HG03571 (cell line): Measurements from ENCODE around the gene LPP.

Experiments
- ATAC-seq: cut with Tn5 transposase; IDR thresholded peaks from one replicate; pipeline ENCODE4 v1.9.1; 2021; ENCODE audit not compliant: unreplicated experiment

Gene LPP

DNA sequence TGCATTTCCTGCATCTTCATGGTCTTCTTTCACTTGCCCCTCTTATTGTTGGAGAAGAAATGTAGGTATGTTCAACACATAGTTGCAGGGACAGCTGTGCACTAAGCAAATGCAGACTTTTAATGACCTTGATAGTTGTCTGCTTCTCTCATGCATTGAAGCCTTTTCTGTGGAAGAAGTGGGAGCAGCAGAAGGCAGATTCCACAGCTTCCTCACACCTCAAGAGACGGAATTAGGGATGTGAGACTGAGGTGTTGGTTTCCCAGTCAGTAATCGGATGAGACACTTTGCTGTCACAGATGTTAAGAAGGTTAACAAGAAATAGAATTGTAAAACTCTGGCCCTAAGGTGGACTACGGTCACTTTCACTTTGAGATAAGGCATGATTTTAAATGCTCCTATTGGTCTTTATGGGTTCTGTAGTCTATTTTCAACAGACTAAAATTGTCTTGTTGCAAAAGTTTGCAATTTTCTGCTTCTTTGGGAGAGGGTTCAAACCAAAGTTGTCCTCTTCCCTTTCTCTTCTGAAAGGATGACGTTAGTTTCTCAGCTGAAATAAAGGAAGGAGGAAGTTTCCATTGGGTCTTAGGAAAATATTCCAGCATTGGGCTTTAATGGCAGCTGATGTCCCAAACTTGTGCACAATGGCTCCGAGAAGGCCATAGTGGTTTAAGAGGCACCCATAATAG, 117.4 kb downstream of the LPP start:
- no peak for ATAC-seq

DNA sequence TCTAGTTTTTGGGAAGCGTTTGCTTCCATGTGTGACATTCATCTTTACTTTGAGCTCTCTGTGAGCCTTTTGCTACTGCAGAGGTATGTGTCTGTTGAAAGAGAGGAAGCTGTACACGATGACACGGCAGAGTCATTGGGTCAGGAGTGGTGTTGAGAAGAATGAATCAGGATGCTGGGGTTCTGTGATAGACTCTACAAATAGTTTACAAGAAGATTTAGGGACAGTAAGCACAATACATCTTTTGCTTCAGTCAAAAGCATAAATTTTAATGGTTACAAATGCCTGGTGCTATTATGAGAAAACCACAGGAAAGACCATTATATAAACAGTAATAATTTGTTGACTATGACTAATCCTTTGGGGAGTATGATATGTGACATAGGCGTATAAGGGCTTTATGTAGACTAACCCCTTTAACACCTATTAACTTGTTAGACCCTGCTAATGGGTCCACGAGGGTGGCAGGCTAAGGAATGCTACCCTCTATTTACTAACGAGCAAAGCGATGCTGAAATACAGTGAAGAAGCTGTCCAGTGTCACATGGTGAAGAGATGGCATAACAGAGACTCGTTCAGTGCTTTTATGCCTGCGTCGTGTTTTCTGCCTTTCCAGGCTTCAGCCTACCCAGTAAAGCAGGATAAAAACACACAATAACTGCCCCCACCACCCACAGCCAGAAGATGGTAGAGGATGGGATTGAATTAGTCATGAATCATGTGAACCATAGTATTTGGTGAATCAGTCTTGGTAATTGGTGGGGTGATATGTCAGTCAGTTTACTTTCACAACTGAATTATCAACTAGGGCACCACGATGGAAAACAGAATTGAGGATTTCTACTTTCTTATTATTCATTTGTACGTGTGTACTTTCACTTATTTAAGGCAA, 118.8 kb downstream of the LPP start:
- ATAC-seq: no peak

- ATAC-seq: no peak
Measured at GRCh38 chr3:188274249-188274915, 120.4 kb downstream of the LPP start.

- ATAC-seq: no peak
Measured at GRCh38 chr3:188276375-188276774, 122.4 kb downstream of the LPP start.

DNA sequence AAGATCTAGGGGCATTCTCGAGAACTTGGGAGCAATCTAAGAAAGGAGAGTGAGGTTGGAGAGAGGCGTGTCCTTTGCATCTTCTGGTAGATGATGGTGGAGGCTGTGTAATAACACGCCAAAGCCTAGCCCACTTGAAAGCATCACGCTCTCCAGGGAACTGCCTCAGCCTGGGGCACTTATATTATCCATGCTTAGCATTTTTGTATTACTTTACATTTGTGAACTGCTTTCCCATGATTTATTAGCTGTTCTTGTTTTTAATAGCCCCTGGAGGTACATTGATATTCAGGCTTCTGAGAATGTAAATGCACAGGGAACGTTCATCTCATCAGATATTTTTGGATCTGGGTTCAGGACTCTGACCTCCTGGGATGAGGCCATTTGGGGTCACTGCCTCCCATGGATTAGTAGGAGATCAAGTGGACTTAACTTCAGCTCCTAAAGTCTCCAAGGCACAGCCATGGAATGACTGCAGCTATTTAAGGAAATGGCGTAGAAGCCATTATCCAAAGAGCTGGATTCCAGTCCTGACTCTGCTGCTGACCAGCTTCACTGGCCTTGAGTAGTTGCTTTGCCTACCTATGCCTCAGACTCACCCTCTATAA, 124.9 kb downstream of the LPP start:
- no peak for ATAC-seq

GRCh38 chr3:188279502-188280335, 125.8 kb downstream of the LPP start:
- no peak for ATAC-seq

DNA sequence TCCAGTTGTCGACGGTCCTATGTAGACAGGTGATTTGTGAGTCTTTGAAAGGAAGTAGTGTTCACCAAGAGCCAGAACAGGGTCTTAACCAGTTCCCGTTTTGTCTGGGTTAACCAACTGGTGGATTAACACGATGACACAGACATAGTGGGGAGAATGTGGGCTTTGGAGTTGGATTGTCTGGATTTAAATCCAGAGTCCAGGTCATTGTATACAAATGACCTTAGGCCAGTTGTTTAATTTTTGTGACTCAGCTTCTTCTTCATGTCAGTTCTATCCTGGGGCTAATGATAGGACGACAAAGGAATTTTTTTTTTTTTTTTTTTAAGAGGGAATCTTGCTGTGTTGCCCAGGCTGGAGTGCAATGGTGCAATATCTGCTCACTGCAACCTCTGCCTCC, 126.7 kb downstream of the LPP start:
- ATAC-seq: no peak

- no peak for ATAC-seq
Measured at GRCh38 chr3:188282871-188283270, 128.9 kb downstream of the LPP start.

DNA sequence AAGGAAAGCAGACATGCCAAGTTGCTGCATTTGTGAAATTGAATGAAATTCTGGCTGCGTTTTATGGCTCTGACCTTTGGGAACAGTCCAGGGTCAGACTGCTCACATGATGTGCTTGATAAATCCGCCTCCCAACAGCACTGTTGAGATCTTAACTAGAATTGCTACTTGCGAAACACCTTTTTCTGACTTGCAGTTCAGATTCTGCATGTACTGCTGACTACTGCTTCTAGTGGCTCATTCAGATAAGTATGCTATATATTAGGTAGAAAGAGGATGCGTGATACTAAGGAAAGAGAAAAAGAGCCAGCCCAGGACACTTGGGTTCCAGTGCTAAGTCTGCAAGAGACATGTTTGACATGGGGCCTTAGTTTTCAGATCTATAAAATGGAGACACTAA, 129.4 kb downstream of the LPP start:
- no peak for ATAC-seq

- no peak for ATAC-seq
Measured at GRCh38 chr3:188284455-188285212, 130.7 kb downstream of the LPP start.

DNA sequence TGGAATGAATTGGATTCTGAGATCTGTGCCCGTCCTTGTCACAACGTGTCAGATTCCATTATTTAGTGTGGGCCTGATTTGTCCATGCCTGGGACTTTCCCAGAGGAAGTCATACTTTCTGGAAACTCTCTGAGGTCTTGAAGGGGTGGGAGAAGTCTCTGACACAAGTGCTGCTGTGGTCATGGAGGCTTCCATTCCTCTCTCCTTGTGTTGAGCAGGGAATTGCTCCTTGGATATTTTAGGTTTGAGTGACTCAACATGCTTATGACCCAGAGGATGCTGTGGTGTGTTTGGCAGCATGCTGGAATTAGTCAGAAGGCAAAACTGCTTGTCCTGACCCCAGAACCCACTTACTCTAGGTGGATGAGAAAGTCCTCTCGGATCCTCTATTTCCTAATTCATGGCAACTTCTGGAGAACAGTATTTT, 132.1 kb downstream of the LPP start:
- ATAC-seq: no peak

DNA sequence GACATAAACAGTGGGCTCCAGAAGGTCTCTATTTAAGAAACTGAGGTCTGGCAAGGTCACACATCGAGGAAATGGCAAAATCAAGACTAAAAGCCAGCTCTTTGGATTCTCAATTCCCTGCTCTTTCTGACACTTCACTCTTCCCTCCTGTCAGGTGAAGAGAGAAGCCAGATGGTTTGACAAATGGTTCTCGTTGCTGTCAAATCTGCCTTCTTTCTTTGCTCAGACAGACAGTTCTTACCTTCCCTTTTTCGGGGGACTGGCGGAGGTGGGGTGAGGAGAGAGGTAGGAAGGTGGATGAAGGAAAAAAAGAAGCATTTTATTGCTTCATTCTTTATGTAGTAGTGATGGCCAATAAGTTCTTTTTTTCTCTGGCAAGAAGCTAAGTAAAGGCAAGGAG, 133.4 kb downstream of the LPP start:
- no peak for ATAC-seq

GRCh38 chr3:188287762-188288505, 134.0 kb downstream of the LPP start:
- no peak for ATAC-seq

DNA sequence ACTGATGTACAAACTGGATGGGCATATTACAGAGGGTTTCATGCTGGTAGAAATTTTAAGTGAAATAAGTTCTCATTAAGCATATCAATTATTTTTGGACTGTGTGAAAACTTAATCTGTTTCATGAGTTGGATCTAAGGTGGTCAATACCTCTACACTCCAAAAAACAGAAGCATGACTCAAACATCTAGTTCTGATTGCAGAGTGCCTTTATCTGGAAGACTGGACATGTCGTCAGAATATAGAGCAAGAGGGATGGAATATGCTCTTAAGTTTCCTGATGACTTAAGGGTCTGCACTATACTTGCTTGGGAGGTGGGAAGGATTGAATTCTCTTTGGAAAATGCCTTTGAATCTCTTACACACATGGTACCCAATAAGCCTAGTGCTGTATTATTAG, 138.3 kb downstream of the LPP start:
- no peak for ATAC-seq

GRCh38 chr3:188292827-188293226, 138.9 kb downstream of the LPP start:
- ATAC-seq: no peak

DNA sequence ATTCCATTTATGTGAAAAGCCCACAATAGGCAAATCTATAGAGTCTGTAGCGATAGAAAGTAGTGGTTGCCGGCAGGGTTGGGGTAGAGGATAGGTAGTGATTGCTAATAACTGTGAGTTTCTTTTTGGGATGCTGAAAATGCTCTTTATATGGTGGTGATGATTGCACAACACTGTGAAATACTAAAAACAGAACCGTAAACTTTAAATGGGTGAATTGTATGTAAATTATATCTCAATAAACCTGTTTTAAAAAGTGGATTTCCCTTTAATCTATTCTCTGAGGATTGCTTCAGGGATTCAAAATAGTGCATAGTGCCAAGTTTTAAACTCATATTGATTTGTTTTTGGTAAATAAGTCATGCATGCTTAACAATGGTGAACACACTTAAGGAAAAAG, 140.2 kb downstream of the LPP start:
- no peak for ATAC-seq

GRCh38 chr3:188294823-188295487, 141.0 kb downstream of the LPP start:
- no peak for ATAC-seq

DNA sequence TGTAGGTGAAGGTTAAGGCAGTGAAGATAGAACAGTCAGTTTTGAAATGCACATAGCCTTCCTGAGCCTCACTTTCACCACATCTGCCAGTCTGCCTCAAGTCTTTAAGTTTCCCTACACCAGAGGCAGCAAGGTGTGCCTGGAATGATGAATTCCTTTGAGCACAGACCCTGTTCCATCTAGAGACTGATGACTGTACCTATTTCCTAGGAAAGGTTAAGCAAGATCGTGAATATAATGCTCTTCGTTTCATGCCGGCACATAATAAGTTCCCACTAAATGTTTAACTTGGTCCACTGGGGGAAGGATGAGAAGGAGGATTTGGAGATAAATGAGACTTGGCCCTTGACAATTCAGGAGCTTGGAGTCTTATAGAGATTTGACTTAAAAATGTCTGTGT, 141.9 kb downstream of the LPP start:
- no peak for ATAC-seq
